ENCODE data around the gene GLIS1. TPM values are rescaled to one million over a fixed set of nuclear protein-coding genes. Genes with fewer than 3 reads are reported as not detected.

Gene GLIS1
- total and polyA plus RNA-seq, 10 of the 15 experiments (the other 5 are each of a cell fraction or from before 2014, with no cell fraction given) = not detected

GRCh38 chr1:53590104-53590503 lies 148.9 kb downstream of the GLIS1 start:
- no peak overlapping the region for H3K4me2 ChIP-seq (ENCODE audit: control insufficient read depth, insufficient read depth)
- no peak overlapping the region for H3K4me3 ChIP-seq
- no peaks in the 10 kb centered on the region for H4K20me1 ChIP-seq (ENCODE audit: control insufficient read depth, insufficient read depth)
- no peaks in the 10 kb centered on the region for H3K79me2 ChIP-seq (ENCODE audit: control insufficient read depth, insufficient read depth, low read length)
- H3K9ac ChIP-seq (ENCODE audit: control insufficient read depth, insufficient read depth, low read length) = no peak overlapping the region
- BruUV-seq (replicated peaks) = no TSS peak
- no peak for DNase-seq (ENCODE audit: low read depth, low spot score)
- H3K27ac ChIP-seq (ENCODE audit: control insufficient read depth, insufficient read depth) = no peak overlapping the region
- in situ Hi-C loops (cut with MboI) (no loop called here), intact Hi-C loops (cut with micrococcal nuclease; ENCODE audit: unreplicated experiment) (no loop called here)
- 14% methylated on average over 4 of the region's 4 CpGs for WGBS (ENCODE audit: insufficient coverage, insufficient replicate concordance, low lambda C conversion rate, missing lambda C conversion rate)
- no peak for TF ChIP-seq CTCF (IDR thresholded peaks at IDR 0.05 in 2 of 3, conservative IDR thresholded peaks at IDR 0.05 in 1 of 3; ENCODE audit: control insufficient read depth in 2 of 3, extremely low read depth in 1 of 3, insufficient read depth in 1 of 3, low read depth in 3 of 3, low read length in 3 of 3)
- no peaks in the 10 kb centered on the region for H3K36me3 ChIP-seq (ENCODE audit: control insufficient read depth in 2 of 2, insufficient read depth in 2 of 2, low read length in 1 of 2)
- no peak overlapping the region for H2AFZ ChIP-seq (ENCODE audit: control insufficient read depth, low read depth, low read length)
- CTCF ChIA-PET = no interaction called here
- no peaks in the 10 kb centered on the region for H3K9me3 ChIP-seq (replicated peaks; ENCODE audit: control insufficient read depth, insufficient read depth, low read length)
- H3K27me3 ChIP-seq (replicated peaks in 1 of 2; ENCODE audit: control insufficient read depth in 2 of 2, insufficient read depth in 2 of 2, low read length in 1 of 2) = peaks cover 0 to 2% of the 10 kb centered on the region in 2 experiments; a peak in 2 of 4 replicates
- ATAC-seq = no peak
- SMC1A ChIA-PET (ENCODE audit: uncharacterized antibody, unreplicated experiment) = no interaction called here
- POLR2A ChIA-PET = no interaction called here
- H3K4me1 ChIP-seq (ENCODE audit: control insufficient read depth, insufficient read depth, low read length) = no peaks in the 10 kb centered on the region
- FAIRE-seq = no peak
- RAD21 ChIA-PET (ENCODE audit: unreplicated experiment) = no interaction called here

DNA sequence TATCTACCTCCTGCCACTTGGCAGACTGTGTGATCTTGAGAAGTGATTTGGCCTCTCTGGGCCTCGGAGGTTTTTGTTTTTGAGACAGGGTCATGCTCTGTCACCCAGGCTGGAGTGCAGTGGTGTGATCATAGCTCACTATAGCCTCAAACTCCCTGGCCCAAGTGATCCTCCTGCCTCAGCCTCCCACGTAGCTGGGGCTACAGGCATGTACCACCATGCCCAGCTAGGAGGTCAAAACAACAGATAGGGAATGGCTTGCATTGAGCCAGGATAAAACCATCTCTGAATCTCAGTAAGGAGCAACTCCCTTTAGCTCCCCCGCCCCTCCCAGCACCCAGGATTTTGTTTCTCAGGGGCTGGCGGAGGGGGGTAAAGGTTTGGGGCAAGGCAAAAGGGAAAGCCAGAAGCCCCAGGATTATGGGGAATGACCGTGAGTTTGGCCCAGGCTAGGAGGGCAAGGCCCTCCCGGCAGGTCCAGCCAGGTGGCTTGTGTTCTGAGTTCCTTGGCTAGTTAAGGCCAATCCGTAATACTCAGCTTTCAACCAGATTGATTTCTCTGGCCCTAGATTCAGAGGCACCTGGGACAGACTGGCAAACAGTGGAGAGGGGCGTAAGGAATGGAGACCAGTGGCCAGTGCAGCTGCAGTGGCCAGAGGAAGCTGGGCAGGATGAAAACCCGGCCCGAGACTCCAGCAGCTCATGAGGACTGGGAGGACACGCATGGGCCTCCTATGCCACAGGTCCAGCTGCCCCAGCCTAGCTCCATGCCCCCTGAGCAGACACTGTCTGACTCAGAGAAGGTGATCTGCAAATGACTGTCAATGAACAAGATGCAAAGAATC lies 149.7 kb downstream of the GLIS1 start:
- no peak overlapping the region for H3K4me2 ChIP-seq (ENCODE audit: control insufficient read depth, insufficient read depth)
- in situ Hi-C loops (cut with MboI) (no loop called here), intact Hi-C loops (cut with micrococcal nuclease; ENCODE audit: unreplicated experiment) (no loop called here)
- H3K27me3 ChIP-seq (replicated peaks in 1 of 2; ENCODE audit: control insufficient read depth in 2 of 2, insufficient read depth in 2 of 2, low read length in 1 of 2) = peaks cover 0 to 2% of the 10 kb centered on the region in 2 experiments; a peak in 1 of 4 replicates
- H4K20me1 ChIP-seq (ENCODE audit: control insufficient read depth, insufficient read depth) = no peaks in the 10 kb centered on the region
- no peak overlapping the region for H3K9ac ChIP-seq (ENCODE audit: control insufficient read depth, insufficient read depth, low read length)
- DNase-seq (ENCODE audit: low read depth, low spot score) (no peak), ATAC-seq (no peak), FAIRE-seq (no peak)
- ChIA-PET RAD21 (ENCODE audit: unreplicated experiment) (no interaction called here), POLR2A (no interaction called here), CTCF (no interaction called here), SMC1A (ENCODE audit: uncharacterized antibody, unreplicated experiment) (no interaction called here)
- BruUV-seq (replicated peaks) = no TSS peak
- H3K4me3 ChIP-seq = no peak overlapping the region
- WGBS (ENCODE audit: insufficient coverage, insufficient replicate concordance, low lambda C conversion rate, missing lambda C conversion rate) = 8% methylated on average over 9 of the region's 11 CpGs
- no peak overlapping the region for H2AFZ ChIP-seq (ENCODE audit: control insufficient read depth, low read depth, low read length)
- H3K9me3 ChIP-seq (replicated peaks; ENCODE audit: control insufficient read depth, insufficient read depth, low read length) = no peaks in the 10 kb centered on the region
- no peaks in the 10 kb centered on the region for H3K4me1 ChIP-seq (ENCODE audit: control insufficient read depth, insufficient read depth, low read length)
- no peaks in the 10 kb centered on the region for H3K79me2 ChIP-seq (ENCODE audit: control insufficient read depth, insufficient read depth, low read length)
- no peaks in the 10 kb centered on the region for H3K36me3 ChIP-seq (ENCODE audit: control insufficient read depth in 2 of 2, insufficient read depth in 2 of 2, low read length in 1 of 2)
- no peak overlapping the region for H3K27ac ChIP-seq (ENCODE audit: control insufficient read depth, insufficient read depth)
- no peak for TF ChIP-seq ZNF687 (IDR thresholded peaks at IDR 0.05)
- TF ChIP-seq PKNOX1 (IDR thresholded peaks at IDR 0.05) = no peak
- TF ChIP-seq NFYB (IDR thresholded peaks at IDR 0.05; ENCODE audit: insufficient read depth, low read depth, low read length) = no peak
- no peak for TF ChIP-seq IKZF2 (IDR thresholded peaks at IDR 0.05)
- TF ChIP-seq ZNF622 (IDR thresholded peaks at IDR 0.05) = no peak
- TF ChIP-seq EGR1 (IDR thresholded peaks at IDR 0.05; ENCODE audit: borderline replicate concordance in 1 of 2, low read depth in 2 of 2, low read length in 2 of 2) = no peak
- TF ChIP-seq FOXK2 (IDR thresholded peaks at IDR 0.05) = no peak
- no peak for TF ChIP-seq JUNB (IDR thresholded peaks at IDR 0.05)

All from GM12878 (cell line).